Epithelial cell of prostate (primary cell): ENCODE results near the gene CTF1.

Source experiments
- DNase-seq: peaks from one replicate; pipeline ENCODE4 v3.0.0-alpha.2; 2011; ENCODE audit warnings: low read depth, low spot score
- H3K27ac ChIP-seq: fragments of 450-650 bp; 2 replicates; pipeline ENCODE4 v1.5.1; 2017; ENCODE audit warnings: mild to moderate bottlenecking

The CTF1 gene

GRCh38 chr16:30949650-30950515 is 53.5 kb downstream of the CTF1 start:
- DNase-seq: peak; percentile 84

GRCh38 chr16:30950516-30951065 is 54.2 kb downstream of the CTF1 start:
- peak overlapping the region; percentile 85 for H3K27ac ChIP-seq
- no peak for DNase-seq

More at GRCh38 chr16:30949650-30950515, 53.5 kb downstream of the CTF1 start:
- H3K27ac ChIP-seq: peak overlapping the region; percentile 85

- H3K27ac ChIP-seq: no peak overlapping the region
- no peak for DNase-seq
Measured at GRCh38 chr16:30951193-30951592, 54.8 kb downstream of the CTF1 start.

- no peak overlapping the region for H3K27ac ChIP-seq
- DNase-seq: no peak
Measured at GRCh38 chr16:30951750-30952149, 55.3 kb downstream of the CTF1 start.

GRCh38 chr16:30953111-30953510 is 56.7 kb downstream of the CTF1 start:
- DNase-seq: no peak
- H3K27ac ChIP-seq: no peak overlapping the region
